HepG2 (cell line): ENCODE data around the gene NIPSNAP3A. TPM values are rescaled to one million over a fixed set of nuclear protein-coding genes. Genes with fewer than 3 reads are reported as not detected.

Experiments used
- ATAC-seq: fragments of 200-7000 bp; cut with Tn5 transposase; 3 replicates; pipeline ENCODE4 v1.9.1; 2020; ENCODE audit warnings: mild to moderate bottlenecking, moderate library complexity
- BruUV-seq: library from RNA; stranded (reverse); fragments of 400-500 nt; replicated peaks from 2 replicates; lab custom pipeline; 2021; lab: Mats Ljungman, UMichigan
- CTCF ChIA-PET: fragments of 300-600 bp; formaldehyde crosslinking; extraction: SDS; loops from one replicate; lab custom pipeline; 2021; ENCODE audit warnings: low total read pairs, inconsistent platforms, low intra/inter-chr PET ratio; lab: Yijun Ruan, JAX
- POLR2A ChIA-PET: fragments of 350-600 bp; sonication (Branson Sonifier 250); formaldehyde crosslinking; loops from one replicate; lab custom pipeline; 2020; ENCODE audit warnings: antibody characterized with exemption, inconsistent platforms; lab: Yijun Ruan, JAX
- DNase-seq: peaks from one replicate; pipeline ENCODE4 v3.0.0-alpha.2; 2015; ENCODE audit warnings: low spot score
- FAIRE-seq: peaks from 3 replicates; lab custom pipeline; 2011; peaks lifted over from hg19 to GRCh38; lab: Jason Lieb, UNC
- H2AFZ ChIP-seq: one replicate; pipeline ENCODE4 v1.6.1; 2011; ENCODE audit warnings: low read length, inconsistent platforms
- H3K27ac ChIP-seq: fragments of 300-600 bp; 3 replicates; pipeline ENCODE4 v1.8.0; 2011; ENCODE audit warnings: mixed run types, mild to moderate bottlenecking, mixed read lengths, low read length, inconsistent platforms; ENCODE audit not compliant: insufficient read depth; ENCODE audit errors: extremely low read length
- H3K27me3 ChIP-seq, 2 experiments: fragments of 200-600 bp in 1 of 2; 2 replicates in 1 of 2; 3 replicates in 1 of 2; pipeline versions ENCODE4 v1.6.0 to v1.8.0; 2011; ENCODE audit warnings: low read length in 2 of 2, mild to moderate bottlenecking in 2 of 2, moderate library complexity in 2 of 2, inconsistent platforms in 1 of 2; ENCODE audit not compliant: insufficient read depth in 2 of 2, control insufficient read depth in 1 of 2
- H3K36me3 ChIP-seq, 2 experiments: fragments of 200-600 bp in 1 of 2; replicated peaks in 1 of 2; 2 replicates in 1 of 2; 3 replicates in 1 of 2; pipeline versions ENCODE4 v1.5.1 to v1.8.0; 2011; ENCODE audit warnings: low read length in 2 of 2, inconsistent platforms in 1 of 2; ENCODE audit not compliant: insufficient read depth in 2 of 2, control insufficient read depth in 1 of 2
- H3K4me1 ChIP-seq: 2 replicates; pipeline ENCODE4 v1.5.1; 2012; ENCODE audit warnings: low read length, inconsistent platforms; ENCODE audit not compliant: insufficient read depth
- H3K4me2 ChIP-seq: 2 replicates; pipeline ENCODE4 v1.6.0; 2011; ENCODE audit warnings: low read depth, low read length, inconsistent platforms
- H3K4me3 ChIP-seq, 3 experiments: fragments of 200-600 bp in 1 of 3; sonication (generic), shearing (Covaris generic) in 1 of 3; replicated peaks in 1 of 3; 2 replicates each; pipeline ENCODE4 v1.5.1; 2011 to 2016; ENCODE audit warnings: low read length in 3 of 3, inconsistent platforms in 2 of 3, low read depth in 2 of 3, mild to moderate bottlenecking in 2 of 3, control low read depth in 1 of 3, mixed read lengths in 1 of 3; ENCODE audit not compliant: insufficient read depth in 1 of 3
- H3K79me2 ChIP-seq: one replicate; pipeline ENCODE4 v1.6.1; 2011; ENCODE audit warnings: low read length, inconsistent platforms; ENCODE audit not compliant: insufficient read depth
- H3K9ac ChIP-seq: 2 replicates; pipeline ENCODE4 v1.6.0; 2011; ENCODE audit warnings: mild to moderate bottlenecking, low read depth, low read length, inconsistent platforms; ENCODE audit not compliant: insufficient read depth
- H3K9me3 ChIP-seq: 2 replicates; pipeline ENCODE4 v1.5.1; 2012; ENCODE audit warnings: mild to moderate bottlenecking, low read length
- H4K20me1 ChIP-seq: 2 replicates; pipeline ENCODE4 v1.6.0; 2011; ENCODE audit warnings: inconsistent platforms, mild to moderate bottlenecking, low read length, moderate library complexity; ENCODE audit not compliant: insufficient read depth
- KLF12 ChIP-seq: sonication (generic); formaldehyde crosslinking; IDR thresholded peaks from 2 replicates; pipeline ENCODE4 v1.4.0; 2020; ENCODE audit warnings: missing genetic modification reagents, borderline replicate concordance
- POLR2A ChIP-seq, 2 experiments: IDR thresholded peaks; 2 replicates each; pipeline ENCODE4 v1.6.1; 2011; ENCODE audit warnings: low read depth in 2 of 2, low read length in 2 of 2, mild to moderate bottlenecking in 1 of 2, moderate library complexity in 1 of 2; ENCODE audit not compliant: insufficient read depth in 1 of 2
- RBM22 ChIP-seq: fragments of 200-400 bp; formaldehyde crosslinking; optimal IDR thresholded peaks from 2 replicates; pipeline ENCODE3; 2017; ENCODE audit warnings: mild to moderate bottlenecking, low read length, moderate library complexity
- ZNF382 ChIP-seq: sonication (generic); formaldehyde crosslinking; IDR thresholded peaks from 2 replicates; pipeline ENCODE4 v1.5.0; 2020; ENCODE audit warnings: missing genetic modification reagents, mild to moderate bottlenecking, borderline replicate concordance
- ZNF629 ChIP-seq: sonication (generic); formaldehyde crosslinking; conservative IDR thresholded peaks from 2 replicates; pipeline ENCODE4 v1.5.0; 2020; ENCODE audit warnings: missing genetic modification reagents
- WGBS: methylation state at CpG from one replicate; pipeline ENCODE4 v1.1.6; 2017; ENCODE audit warnings: low lambda C conversion rate; 5-methylcytosine and 5-hydroxymethylcytosine counted together
- in situ Hi-C: cut with HindIII; loops from 2 replicates; pipeline ENCODE4 v1.10.0; 2017; ENCODE audit warnings: low pct_unique_long_range_greater_than_20kb; ENCODE audit not compliant: extremely low pct_ligation_motif_present
- intact Hi-C: fragments of 100-400 bp; cut with micrococcal nuclease; formaldehyde crosslinking; loops from one replicate; pipeline ENCODE4 v1.10.0; 2022; ENCODE audit not compliant: unreplicated experiment
- polyA plus RNA-seq, 8 experiments: library from polyadenylated mRNA; depleted of rRNA in 3 of 8; stranded (reverse) in 7 of 8; unstranded in 1 of 8; fragments of >200 nt; fragmentation: Illumina TruSeq in 4 of 8; extraction: Trizol in 4 of 8; gene quantifications; 2 replicates each; pipeline versions ENCODE4 v1.2.1 to v1.2.3, GENCODE V29; 2011 to 2016; ENCODE audit warnings: low read depth in 4 of 8, missing spikeins in 1 of 8, mixed read lengths in 1 of 8; ENCODE audit not compliant: insufficient read depth in 1 of 8
- total RNA-seq, 5 experiments: library from RNA; depleted of rRNA; stranded (reverse); fragments of >200 nt; fragmentation: Illumina TruSeq; extraction: Trizol; gene quantifications; 2 replicates each; pipeline ENCODE4 v1.2.3, GENCODE V29; 2016; ENCODE audit warnings: low read depth in 1 of 5

Gene NIPSNAP3A
- total and polyA plus RNA-seq, 2 of the 13 experiments (the other 11 are each of a cell fraction or from before 2014, with no cell fraction given) = 13.7 to 14.6 TPM

DNA sequence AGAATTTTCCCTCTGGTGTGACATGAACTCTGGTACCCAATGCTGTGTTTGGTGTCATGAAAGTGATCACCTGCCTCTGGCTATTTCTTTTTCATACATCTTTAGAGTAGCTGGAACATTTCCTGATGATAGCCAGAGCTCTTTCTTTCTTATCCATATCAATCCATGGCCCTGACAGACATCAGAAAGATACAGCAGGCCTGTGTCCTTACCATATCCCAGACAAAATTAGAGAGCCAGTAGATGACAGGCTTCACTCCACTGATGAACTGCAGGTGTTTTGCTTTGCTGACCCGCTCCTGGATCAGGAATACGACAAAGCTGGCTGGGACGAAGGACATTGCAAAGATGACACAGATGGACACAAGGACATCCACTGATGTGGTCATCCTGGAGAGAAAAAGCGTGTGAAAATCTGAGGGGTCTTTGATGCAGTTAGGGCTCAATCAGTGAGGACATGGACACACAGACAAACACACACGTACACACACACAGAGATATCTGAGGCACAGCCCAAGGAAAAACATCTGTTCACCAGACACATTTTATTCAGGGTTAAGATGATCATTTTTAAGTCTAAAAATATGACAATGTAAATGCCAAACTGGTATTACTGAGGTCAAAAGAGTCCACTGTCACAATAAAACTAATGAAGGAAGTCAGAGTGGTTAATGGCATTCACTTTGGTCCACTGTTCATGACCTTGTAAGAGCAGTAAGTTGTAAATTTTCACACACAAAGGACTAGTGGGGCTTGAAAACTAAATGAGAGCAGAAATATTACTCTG lies 50.9 kb downstream of the NIPSNAP3A start:
- TF ChIP-seq KLF12 (CRISPR knock-in tag) (no peak), POLR2A (IDR thresholded peaks at IDR 0.05; ENCODE audit: insufficient read depth in 1 of 2, low read depth in 2 of 2, low read length in 2 of 2) (0 out of 4 replicates have a peak, but pooled peaks of 1 of the 2 experiments have one; percentile 4)
- 95% methylated on average over 5 of the region's 5 CpGs for WGBS
- peaks cover 53 to 93% of the 10 kb centered on the region in 2 experiments for H3K36me3 ChIP-seq
- H3K27ac ChIP-seq = no peak overlapping the region
- H3K9ac ChIP-seq = no peak overlapping the region
- no peak for FAIRE-seq
- H4K20me1 ChIP-seq = no peaks in the 10 kb centered on the region; the same call in 1 of the 2 replicates
- no peak for DNase-seq
- H3K79me2 ChIP-seq = no peaks in the 10 kb centered on the region
- in situ Hi-C loops = no loop called here
- ChIA-PET CTCF (no interaction called here), POLR2A (no interaction called here)
- intact Hi-C loops = no loop called here
- H3K9me3 ChIP-seq = no peaks in the 10 kb centered on the region
- BruUV-seq = no TSS peak
- H3K4me2 ChIP-seq = no peak overlapping the region
- no peak for ATAC-seq
- no peak overlapping the region for H2AFZ ChIP-seq
- no peaks in the 10 kb centered on the region for H3K27me3 ChIP-seq
- H3K4me1 ChIP-seq = peaks cover 15% of the 10 kb centered on the region; the same call in 1 of the 2 replicates
- no peak overlapping the region for H3K4me3 ChIP-seq

DNA sequence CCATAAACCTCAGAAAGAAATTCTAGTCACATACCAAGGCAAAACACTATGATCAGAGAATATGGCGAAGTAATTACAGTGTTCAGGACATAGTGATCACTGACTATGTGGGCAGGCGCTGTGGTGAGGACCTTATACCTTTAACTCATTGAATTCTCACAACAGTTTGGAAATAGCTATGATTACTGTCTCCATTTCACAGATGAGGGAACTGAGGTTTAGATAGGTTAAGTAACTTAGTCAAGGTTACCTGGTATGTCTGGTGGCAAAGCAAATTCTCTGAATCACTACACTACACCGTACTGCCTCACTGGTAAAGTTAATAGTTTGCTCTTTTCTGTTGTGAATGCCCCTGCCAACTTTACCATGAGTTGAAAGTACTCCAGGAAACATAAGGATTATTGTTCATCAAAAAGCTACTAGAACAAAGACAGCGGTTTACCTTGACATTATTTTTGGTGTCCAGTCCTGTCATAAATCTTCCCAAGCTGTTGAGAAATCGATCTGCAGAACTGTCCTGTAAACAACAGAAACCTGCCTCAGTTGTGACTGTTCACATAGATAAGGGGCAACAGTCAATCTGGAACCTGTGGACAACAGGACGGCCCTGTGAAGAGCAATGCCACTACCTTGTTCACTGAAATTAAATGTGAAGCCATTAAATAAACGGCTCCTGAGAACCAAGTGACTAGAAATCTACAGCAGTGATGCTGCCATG lies 52.7 kb downstream of the NIPSNAP3A start:
- Histone ChIP-seq H3K79me2 (no peaks in the 10 kb centered on the region), H2AFZ (no peak overlapping the region), H3K27me3 (no peaks in the 10 kb centered on the region), H3K9me3 (no peaks in the 10 kb centered on the region), H3K9ac (no peak overlapping the region), H4K20me1 (no peaks in the 10 kb centered on the region; the same call in 1 of the 2 replicates), H3K4me1 (peaks cover 11% of the 10 kb centered on the region; the same call in 1 of the 2 replicates), H3K4me2 (no peak overlapping the region), H3K36me3 (peaks cover 48 to 95% of the 10 kb centered on the region in 2 experiments), H3K4me3 (no peak overlapping the region), H3K27ac (no peak overlapping the region)
- DNase-seq = no peak
- no peak for FAIRE-seq
- intact Hi-C loops (no loop called here), in situ Hi-C loops (no loop called here)
- POLR2A ChIA-PET = no interaction called here
- no peak for ATAC-seq
- 93% methylated on average over 7 of the region's 7 CpGs for WGBS
- BruUV-seq = no TSS peak
- CTCF ChIA-PET = no interaction called here
- TF ChIP-seq ZNF629 = peak; percentile 70
- TF ChIP-seq RBM22 = peak; percentile 37
- TF ChIP-seq ZNF382 = no peak
- TF ChIP-seq, all 625 proteins: peak for 2
